H9 (cell line): Measurements from ENCODE around the gene LYST. TPM values are rescaled to one million over a fixed set of nuclear protein-coding genes. Genes with fewer than 3 reads are reported as not detected.

Experiments
- DNase-seq: peaks from one replicate; pipeline ENCODE4 v3.0.0-alpha.2; 2017
- H2AFZ ChIP-seq: one replicate; pipeline ENCODE4 v1.6.1; 2013; ENCODE audit warnings: mild to moderate bottlenecking, low read length, control low read depth, moderate library complexity
- H2AK5ac ChIP-seq: 2 replicates; pipeline ENCODE4 v1.6.1; 2013; ENCODE audit warnings: low read length, control low read depth, mixed read lengths; ENCODE audit not compliant: insufficient read length
- H2BK120ac ChIP-seq: one replicate; pipeline ENCODE4 v1.6.1; 2013; ENCODE audit warnings: low read depth, mild to moderate bottlenecking, low read length, control low read depth, inconsistent platforms; ENCODE audit not compliant: poor library complexity, severe bottlenecking
- H2BK12ac ChIP-seq: 2 replicates; pipeline ENCODE4 v1.6.1; 2013; ENCODE audit warnings: low read length, control low read depth, mixed read lengths, low read depth; ENCODE audit not compliant: insufficient read length
- H2BK15ac ChIP-seq: 2 replicates; pipeline ENCODE4 v1.6.1; 2013; ENCODE audit warnings: low read depth, low read length, control low read depth
- H2BK20ac ChIP-seq: one replicate; pipeline ENCODE4 v1.6.1; 2013; ENCODE audit warnings: low read depth, mild to moderate bottlenecking, low read length, control low read depth, inconsistent platforms; ENCODE audit not compliant: poor library complexity, severe bottlenecking
- H2BK5ac ChIP-seq: 2 replicates; pipeline ENCODE4 v1.6.1; 2013; ENCODE audit warnings: low read length, control low read depth, mixed read lengths; ENCODE audit not compliant: insufficient read length
- H3K14ac ChIP-seq: 2 replicates; pipeline ENCODE4 v1.6.1; 2013; ENCODE audit warnings: low read length, control low read depth; ENCODE audit not compliant: insufficient read depth
- H3K18ac ChIP-seq: 2 replicates; pipeline ENCODE4 v1.6.1; 2013; ENCODE audit warnings: low read depth, mild to moderate bottlenecking, mixed read lengths, low read length, control low read depth; ENCODE audit not compliant: insufficient read length
- H3K23ac ChIP-seq: 2 replicates; pipeline ENCODE4 v1.6.1; 2013; ENCODE audit warnings: low read length, control low read depth, mixed read lengths, low read depth; ENCODE audit not compliant: insufficient read length
- H3K23me2 ChIP-seq: 2 replicates; pipeline ENCODE4 v1.6.1; 2013; ENCODE audit warnings: low read depth, mild to moderate bottlenecking, mixed read lengths, low read length, control low read depth; ENCODE audit not compliant: insufficient read length, poor library complexity, severe bottlenecking
- H3K27ac ChIP-seq: 2 replicates; pipeline ENCODE4 v1.5.1; 2013; ENCODE audit warnings: low read length, control low read depth, mixed read lengths, low read depth; ENCODE audit not compliant: insufficient read length
- H3K27me3 ChIP-seq: 2 replicates; pipeline ENCODE4 v1.6.1; 2013; ENCODE audit warnings: low read length, control low read depth, inconsistent platforms; ENCODE audit not compliant: insufficient read depth
- H3K4ac ChIP-seq: 2 replicates; pipeline ENCODE4 v1.6.1; 2013; ENCODE audit warnings: low read depth, mild to moderate bottlenecking, control low read depth, inconsistent platforms, low read length, moderate library complexity
- H3K4me1 ChIP-seq: 2 replicates; pipeline ENCODE4 v1.6.1; 2013; ENCODE audit warnings: low read length, control low read depth, inconsistent platforms; ENCODE audit not compliant: insufficient read depth
- H3K4me2 ChIP-seq: 2 replicates; pipeline ENCODE4 v1.6.1; 2013; ENCODE audit warnings: low read length, control low read depth, mixed read lengths; ENCODE audit not compliant: insufficient read length, insufficient read depth
- H3K56ac ChIP-seq: 2 replicates; pipeline ENCODE4 v1.6.1; 2013; ENCODE audit warnings: low read depth, mild to moderate bottlenecking, mixed read lengths, low read length, control low read depth; ENCODE audit not compliant: insufficient read length
- H3K79me1 ChIP-seq: 2 replicates; pipeline ENCODE4 v1.6.1; 2013; ENCODE audit warnings: low read depth, mild to moderate bottlenecking, moderate library complexity, low read length, control low read depth, inconsistent platforms; ENCODE audit not compliant: insufficient read depth, poor library complexity, severe bottlenecking
- H3K79me2 ChIP-seq: 2 replicates; pipeline ENCODE4 v1.6.1; 2013; ENCODE audit warnings: low read length, control low read depth, inconsistent platforms; ENCODE audit not compliant: insufficient read depth
- H3K9ac ChIP-seq: 2 replicates; pipeline ENCODE4 v1.6.1; 2013; ENCODE audit warnings: low read length, control low read depth, mixed read lengths; ENCODE audit not compliant: insufficient read length; ENCODE audit errors: extremely low read depth
- H3K9me3 ChIP-seq: one replicate; pipeline ENCODE4 v1.6.1; 2013; ENCODE audit warnings: low read depth, low read length, inconsistent platforms; ENCODE audit not compliant: control insufficient read depth
- H3T11ph ChIP-seq: one replicate; pipeline ENCODE4 v1.6.1; 2013; ENCODE audit warnings: mild to moderate bottlenecking, low read length, control low read depth, inconsistent platforms
- H4K20me1 ChIP-seq: one replicate; pipeline ENCODE4 v1.6.1; 2013; ENCODE audit not compliant: control insufficient read depth, insufficient read length, insufficient read depth
- H4K5ac ChIP-seq: 2 replicates; pipeline ENCODE4 v1.6.1; 2013; ENCODE audit warnings: low read depth, mild to moderate bottlenecking, mixed read lengths, low read length, control low read depth; ENCODE audit not compliant: insufficient read length
- H4K8ac ChIP-seq: replicated peaks from 2 replicates; pipeline ENCODE4 v1.6.1; 2013; ENCODE audit warnings: low read length, control low read depth, mixed read lengths, low read depth; ENCODE audit not compliant: insufficient read length
- H4K91ac ChIP-seq: 2 replicates; pipeline ENCODE4 v1.6.1; 2013; ENCODE audit warnings: low read depth, mild to moderate bottlenecking, moderate library complexity, mixed read lengths, low read length, control low read depth; ENCODE audit not compliant: insufficient read length
- H3K27ac Mint-ChIP-seq, 3 experiments: 2 replicates in 2 of 3; 3 replicates in 1 of 3; pipeline ENCODE4 v1.8.0; 2020 to 2021; ENCODE audit warnings: mixed read lengths in 3 of 3, mild to moderate bottlenecking in 1 of 3, moderate library complexity in 1 of 3
- H3K27me3 Mint-ChIP-seq: 2 replicates; pipeline ENCODE4 v1.8.0; 2021; ENCODE audit warnings: low read depth, mild to moderate bottlenecking, moderate library complexity, mixed read lengths
- H3K36me3 Mint-ChIP-seq, 3 experiments: 2 replicates in 2 of 3; 3 replicates in 1 of 3; pipeline ENCODE4 v1.8.0; 2020 to 2021; ENCODE audit warnings: low read depth in 3 of 3, mixed read lengths in 3 of 3; ENCODE audit not compliant: insufficient read depth in 1 of 3
- H3K4me1 Mint-ChIP-seq, 2 experiments: 2 replicates each; pipeline ENCODE4 v1.8.0; 2020; ENCODE audit warnings: mixed read lengths in 2 of 2
- H3K4me3 Mint-ChIP-seq, 2 experiments: 2 replicates in 1 of 2; 3 replicates in 1 of 2; pipeline ENCODE4 v1.8.0; 2020 to 2021; ENCODE audit warnings: mild to moderate bottlenecking in 2 of 2, mixed read lengths in 2 of 2, moderate library complexity in 1 of 2
- H3K9me3 Mint-ChIP-seq, 2 experiments: 2 replicates in 1 of 2; 3 replicates in 1 of 2; pipeline ENCODE4 v1.8.0; 2020; ENCODE audit warnings: mild to moderate bottlenecking in 2 of 2, mixed read lengths in 2 of 2, moderate library complexity in 1 of 2
- WGBS: extraction: QIAGEN DNeasy Blood & Tissue Kit; methylation state at CpG from one replicate; pipeline ENCODE4 v1.1.7; 2013; ENCODE audit warnings: missing lambda C conversion rate, low lambda C conversion rate, mixed read lengths; ENCODE audit not compliant: insufficient read length; ENCODE audit errors: extremely low coverage; 5-methylcytosine and 5-hydroxymethylcytosine counted together
- total RNA-seq: library from RNA; stranded (reverse); gene quantifications from 2 replicates; pipeline ENCODE4 v1.2.1, GENCODE V29; 2021
- TF ChIP-seq, protein P1 (sequence below): fragments of 200-600 bp; sonication (generic); conservative IDR thresholded peaks from 3 replicates; pipeline ENCODE4 v1.8.0; 2021; ENCODE audit warnings: antibody characterized with exemption, mild to moderate bottlenecking

Gene LYST
- total RNA-seq, 1 experiment from 2014 or later: 0.13 TPM

DNA sequence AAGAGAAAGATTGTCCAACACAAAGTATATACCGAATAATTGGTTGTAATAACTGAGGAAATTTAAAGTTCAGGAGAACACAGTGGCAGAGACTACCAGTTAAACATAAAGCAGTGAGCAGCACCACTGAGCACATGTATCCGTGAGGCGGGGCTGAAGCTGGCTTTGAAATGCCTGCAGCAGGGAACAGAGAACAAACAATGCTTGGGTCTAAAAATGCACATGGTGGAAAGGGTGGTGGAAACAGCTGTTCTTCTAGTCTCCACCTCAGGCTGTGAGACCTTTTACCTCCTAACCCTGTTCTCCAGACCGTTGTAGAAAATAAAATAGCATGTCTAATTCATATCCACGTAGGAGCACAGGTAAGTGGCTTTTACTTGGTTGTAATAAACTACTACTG, 209.4 kb downstream of the LYST start:
- Histone ChIP-seq H3K79me2 (no peaks in the 10 kb centered on the region), H4K8ac (no peak overlapping the region), H3T11ph (no peak overlapping the region), H2AFZ (no peak overlapping the region), H3K79me1 (no peaks in the 10 kb centered on the region), H3K27me3 (no peaks in the 10 kb centered on the region), H2BK120ac (no peak overlapping the region), H3K14ac (no peak overlapping the region), H4K5ac (no peak overlapping the region), H3K4me1 (peaks cover 2% of the 10 kb centered on the region; the same call in 1 of the 2 replicates), H3K27ac (no peak overlapping the region), H4K91ac (no peak overlapping the region), H3K23ac (no peak overlapping the region), H3K23me2 (no peaks in the 10 kb centered on the region), H3K56ac (no peak overlapping the region), H3K4me2 (no peak overlapping the region), H4K20me1 (no peaks in the 10 kb centered on the region), H3K18ac (no peak overlapping the region), H3K4ac (no peak overlapping the region), H2BK15ac (no peak overlapping the region), H3K9ac (no peak overlapping the region), H2BK12ac (no peak overlapping the region), H2AK5ac (no peak overlapping the region), H3K9me3 (no peaks in the 10 kb centered on the region), H2BK20ac (no peak overlapping the region), H2BK5ac (no peak overlapping the region)
- Mint-ChIP-seq H3K9me3 (no peaks in the 10 kb centered on the region), H3K36me3 (peaks cover 0 to 4% (median 0%) of the 10 kb centered on the region in 3 experiments; a peak in 1 of 7 replicates), H3K4me1 (peaks cover 28 to 34% of the 10 kb centered on the region in 2 experiments), H3K4me3 (no peak overlapping the region), H3K27ac (0 out of 7 replicates have a peak overlapping the region, but pooled peaks of 1 of the 3 experiments have one; percentile 11), H3K27me3 (peaks cover 13% of the 10 kb centered on the region)
- DNase-seq: no peak
- TF ChIP-seq, protein P1, sequence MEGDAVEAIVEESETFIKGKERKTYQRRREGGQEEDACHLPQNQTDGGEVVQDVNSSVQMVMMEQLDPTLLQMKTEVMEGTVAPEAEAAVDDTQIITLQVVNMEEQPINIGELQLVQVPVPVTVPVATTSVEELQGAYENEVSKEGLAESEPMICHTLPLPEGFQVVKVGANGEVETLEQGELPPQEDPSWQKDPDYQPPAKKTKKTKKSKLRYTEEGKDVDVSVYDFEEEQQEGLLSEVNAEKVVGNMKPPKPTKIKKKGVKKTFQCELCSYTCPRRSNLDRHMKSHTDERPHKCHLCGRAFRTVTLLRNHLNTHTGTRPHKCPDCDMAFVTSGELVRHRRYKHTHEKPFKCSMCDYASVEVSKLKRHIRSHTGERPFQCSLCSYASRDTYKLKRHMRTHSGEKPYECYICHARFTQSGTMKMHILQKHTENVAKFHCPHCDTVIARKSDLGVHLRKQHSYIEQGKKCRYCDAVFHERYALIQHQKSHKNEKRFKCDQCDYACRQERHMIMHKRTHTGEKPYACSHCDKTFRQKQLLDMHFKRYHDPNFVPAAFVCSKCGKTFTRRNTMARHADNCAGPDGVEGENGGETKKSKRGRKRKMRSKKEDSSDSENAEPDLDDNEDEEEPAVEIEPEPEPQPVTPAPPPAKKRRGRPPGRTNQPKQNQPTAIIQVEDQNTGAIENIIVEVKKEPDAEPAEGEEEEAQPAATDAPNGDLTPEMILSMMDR: no peak
- no CpG with 5 or more reads among the region's 5 CpGs for WGBS
